GM21515 (cell line): ENCODE measurements around the gene CALR3.
"Not testable (repeated sequence)": the region's sequence is repeated elsewhere in the genome, so short reads cannot be mapped to it uniquely, and the experiment has no call there.

Source experiments
- ATAC-seq: cut with Tn5 transposase; IDR thresholded peaks from one replicate; pipeline ENCODE4 v1.9.1; 2021; ENCODE audit not compliant: unreplicated experiment

Gene CALR3

DNA sequence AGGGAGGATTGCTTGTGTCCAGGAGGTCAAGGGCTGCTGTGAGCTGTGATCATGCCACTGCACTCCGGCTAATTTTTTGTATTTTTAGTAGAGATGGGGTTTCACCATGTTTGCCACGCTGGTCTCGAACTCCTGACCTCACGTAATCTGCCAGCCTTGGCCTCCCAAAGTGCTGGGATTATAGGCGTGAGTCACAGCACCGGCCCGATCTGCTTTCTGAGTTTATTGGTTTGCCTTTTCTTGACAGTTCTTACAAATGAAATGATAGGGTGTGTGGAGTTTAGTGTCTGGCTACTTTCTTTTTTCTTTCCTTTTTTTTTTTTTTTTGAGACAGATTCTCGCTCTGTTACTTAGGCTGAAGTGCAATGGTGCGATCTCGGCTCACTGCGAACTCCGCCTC is 1.1 kb upstream of the CALR3 start:
- no peak for ATAC-seq

DNA sequence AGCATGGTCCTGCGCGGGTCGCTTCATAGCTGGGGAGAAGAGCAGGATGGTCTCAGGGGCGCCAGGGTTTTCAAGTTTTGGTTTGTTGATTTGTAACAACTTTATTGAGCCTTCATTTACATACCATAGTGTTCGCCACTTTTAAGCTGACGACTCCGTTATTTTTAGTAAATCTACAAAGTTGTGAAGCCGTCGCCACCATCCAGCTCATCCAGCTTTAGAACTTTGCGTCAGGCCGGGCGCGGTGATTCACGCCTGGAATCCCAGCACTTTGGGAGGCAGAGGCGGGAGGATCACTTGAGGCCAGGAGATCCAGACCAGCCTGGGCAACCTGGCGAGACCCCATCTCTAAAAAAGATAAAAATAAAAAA is 631 bp upstream of the CALR3 start:
- ATAC-seq, result no peak

DNA sequence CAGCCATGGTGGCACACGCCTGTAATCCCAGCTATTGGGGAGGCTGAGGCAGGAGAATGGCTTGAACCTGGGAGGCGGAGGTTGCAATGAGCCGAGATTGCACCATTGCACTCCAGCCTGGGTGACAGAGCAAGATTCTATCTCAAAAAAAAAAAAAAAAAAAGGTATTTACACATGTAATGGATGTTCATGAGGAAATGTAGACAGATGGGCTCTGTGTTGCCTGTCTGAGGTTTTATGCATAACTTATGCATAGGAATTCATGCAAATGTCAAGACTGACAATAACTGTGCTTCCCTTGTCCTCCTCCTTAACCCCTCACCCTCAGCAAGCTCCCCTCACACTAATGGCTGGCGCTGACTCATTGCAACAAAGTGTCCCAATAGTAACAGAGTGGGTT is 9.5 kb downstream of the CALR3 start:
- ATAC-seq, result not testable (repeated sequence)

DNA sequence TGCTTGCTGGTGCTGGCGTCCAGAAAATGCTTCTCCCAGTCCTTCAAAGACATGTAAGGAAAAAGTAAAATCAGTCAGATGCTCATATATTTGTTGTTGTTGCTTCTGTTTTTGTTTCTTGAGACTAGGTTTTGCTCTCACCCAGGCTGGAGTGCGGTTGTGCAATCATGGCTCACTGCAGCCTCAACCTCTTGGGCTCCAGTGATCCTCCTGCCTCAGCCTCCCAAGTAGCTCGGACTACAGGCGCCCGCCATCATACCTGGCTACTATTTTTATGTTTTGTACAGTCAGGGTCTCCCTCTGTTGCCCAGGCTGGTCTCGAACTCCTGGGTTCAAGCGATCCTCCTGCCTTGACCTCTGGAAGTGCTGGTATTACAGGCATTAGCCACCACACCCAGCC is 13.2 kb downstream of the CALR3 start:
- no peak for ATAC-seq

DNA sequence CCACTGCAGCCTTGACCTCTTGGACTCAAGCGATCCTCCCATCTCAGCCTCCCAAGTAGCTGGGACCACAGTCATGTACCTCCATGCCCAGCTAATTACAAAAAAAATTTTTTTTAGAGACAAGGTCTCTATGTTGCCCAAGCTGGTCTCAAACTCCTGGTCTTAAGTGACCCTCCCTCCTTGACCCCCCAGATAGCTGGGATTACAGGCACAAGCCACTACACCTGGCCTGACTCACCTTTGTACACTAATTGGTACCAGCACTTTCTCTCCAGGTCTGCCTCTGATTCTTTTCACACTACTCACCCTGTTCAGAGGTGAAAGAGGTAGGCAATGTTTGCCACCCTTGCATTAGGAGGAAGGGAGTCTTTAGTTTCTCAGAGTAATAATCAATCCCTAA is 18.7 kb downstream of the CALR3 start:
- ATAC-seq, result no peak

DNA sequence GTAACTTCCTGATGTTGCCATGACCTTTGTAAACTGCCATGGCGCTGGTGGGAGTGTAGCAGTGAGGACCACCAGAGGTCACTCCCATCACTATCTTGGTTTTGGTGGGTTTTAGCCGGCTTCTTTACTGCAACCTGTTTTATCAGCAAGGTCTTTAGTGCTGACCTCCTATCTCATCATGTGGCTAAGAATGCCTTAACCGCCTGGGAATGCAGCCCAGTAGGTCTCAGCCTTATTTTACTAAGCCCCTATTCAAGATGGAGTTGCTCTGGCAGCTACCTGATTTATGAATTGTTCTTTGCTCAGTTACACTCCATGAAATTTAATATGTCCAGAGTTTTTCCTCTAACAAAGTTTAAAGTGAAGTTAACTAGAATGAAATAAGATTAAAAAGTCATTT is 19.6 kb downstream of the CALR3 start:
- ATAC-seq, result no peak

DNA sequence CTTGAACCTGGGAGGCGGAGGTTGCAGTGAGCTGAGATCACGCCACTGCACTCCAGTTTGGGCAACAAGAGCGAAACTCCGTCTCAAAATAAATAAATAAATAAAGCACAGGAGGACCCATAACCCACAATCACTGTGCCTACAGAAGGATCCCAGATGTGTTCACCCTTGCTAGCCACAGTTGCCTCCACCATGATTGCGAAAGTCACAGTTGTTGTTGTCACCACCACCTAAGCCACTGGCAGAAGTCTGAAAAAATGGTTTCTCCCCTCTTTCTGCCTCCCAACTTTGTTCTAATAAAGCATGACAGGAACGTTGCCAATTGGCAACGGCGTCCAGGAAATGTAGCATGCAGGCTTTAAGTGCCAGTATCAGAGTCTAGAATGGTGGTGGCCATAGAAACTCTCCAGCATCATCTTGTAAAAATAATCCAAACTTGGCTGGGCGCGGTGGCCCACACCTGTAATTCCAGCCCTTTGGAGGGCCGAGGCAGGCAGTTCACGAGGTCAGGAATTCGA is 22.0 kb downstream of the CALR3 start:
- ATAC-seq, result no peak

DNA sequence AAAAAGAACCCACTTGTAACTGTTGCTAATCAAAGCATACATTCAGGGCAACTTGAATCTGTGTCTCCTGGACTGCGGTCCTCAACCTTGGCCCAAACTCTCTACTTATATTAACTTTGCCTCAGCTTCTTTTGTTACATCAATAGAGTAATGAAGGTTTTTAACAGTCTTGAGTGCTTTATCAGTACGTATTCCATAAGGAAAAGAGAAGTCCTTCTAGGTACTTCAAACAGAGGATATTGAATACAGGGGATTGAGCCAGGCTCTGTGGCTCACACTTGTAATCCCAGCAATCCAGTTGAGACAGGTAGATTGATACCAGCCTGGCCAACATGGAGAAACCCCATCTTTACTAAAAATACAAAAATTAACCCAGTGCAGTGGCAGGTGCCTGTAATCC is 23.0 kb downstream of the CALR3 start:
- no peak for ATAC-seq

DNA sequence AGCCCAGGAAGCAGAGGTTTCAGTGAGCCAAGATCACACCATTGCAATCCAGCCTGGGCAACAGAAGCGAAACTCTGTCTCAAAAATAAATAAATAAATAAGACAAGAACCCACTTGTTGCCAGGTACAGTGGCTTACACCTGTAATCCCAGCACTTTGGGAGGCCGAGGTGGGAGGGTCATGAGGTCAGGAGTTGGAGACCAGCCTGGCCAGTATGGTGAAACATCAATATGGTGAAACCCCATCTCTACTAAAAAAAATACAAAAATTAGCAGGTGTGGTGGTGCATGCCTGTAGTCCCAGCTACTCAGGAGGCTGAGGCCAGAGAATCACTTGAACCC is 23.4 kb downstream of the CALR3 start:
- not testable (repeated sequence) for ATAC-seq

DNA sequence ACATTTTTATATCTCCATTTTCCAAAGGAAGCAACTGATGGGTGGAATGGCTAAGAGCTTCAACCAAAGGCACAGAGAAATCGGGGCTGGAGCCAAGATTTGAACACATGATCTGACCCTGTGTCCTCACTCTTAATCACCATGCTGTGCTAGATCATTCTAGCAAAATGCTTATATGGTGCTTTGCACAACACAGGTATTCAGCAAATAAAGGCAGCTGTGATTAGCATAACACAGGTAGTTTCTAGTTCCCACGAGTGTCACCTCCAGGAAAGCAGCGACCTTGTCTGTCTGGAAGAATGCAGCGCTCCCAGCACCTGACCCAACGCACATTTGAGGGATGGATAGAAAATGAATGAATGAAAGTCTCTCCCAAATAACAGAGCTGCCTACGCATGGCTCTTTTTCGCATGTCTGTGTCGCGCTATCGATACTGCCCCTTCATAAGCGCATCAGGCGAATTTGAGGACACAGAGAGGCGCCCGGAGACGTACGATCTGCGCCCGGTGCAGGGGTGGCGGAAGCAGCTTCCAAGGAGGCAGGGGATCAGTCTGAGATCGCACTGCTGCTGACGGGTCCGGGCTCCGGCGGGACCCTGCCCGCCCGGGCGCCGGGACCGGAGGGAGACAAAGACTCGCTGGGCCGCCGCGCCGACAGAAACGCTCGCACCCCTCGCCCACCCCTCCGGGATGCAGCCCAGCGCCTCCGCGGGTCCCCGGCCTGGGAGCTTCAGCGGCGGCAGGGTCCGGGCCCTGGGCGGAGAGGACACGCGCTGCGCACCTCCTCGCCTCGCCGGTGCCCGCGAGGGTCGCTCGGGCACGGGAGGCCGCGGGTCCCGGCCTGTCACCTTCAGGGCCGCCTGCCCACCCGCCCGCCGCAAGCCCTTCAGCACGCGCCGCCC is 24.8 kb downstream of the CALR3 start:
- peak; percentile 31 for ATAC-seq

DNA sequence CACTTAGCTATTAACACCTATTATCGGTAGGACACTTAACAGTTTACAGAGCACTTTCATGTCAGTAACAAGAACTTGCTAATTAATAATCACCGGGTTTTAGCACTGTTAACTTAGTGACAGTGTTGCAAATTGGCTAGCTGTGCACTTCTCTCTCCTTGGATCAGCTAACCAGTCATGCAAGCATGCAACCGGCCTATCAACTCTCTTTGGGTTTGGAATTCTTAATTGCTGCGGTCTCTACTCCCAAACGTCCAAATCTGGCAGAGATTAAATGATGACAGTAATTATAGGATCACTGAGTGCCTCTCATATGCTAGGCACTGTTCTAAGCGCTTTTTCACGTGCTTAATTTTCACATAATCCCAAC is 25.4 kb downstream of the CALR3 start:
- no peak for ATAC-seq

DNA sequence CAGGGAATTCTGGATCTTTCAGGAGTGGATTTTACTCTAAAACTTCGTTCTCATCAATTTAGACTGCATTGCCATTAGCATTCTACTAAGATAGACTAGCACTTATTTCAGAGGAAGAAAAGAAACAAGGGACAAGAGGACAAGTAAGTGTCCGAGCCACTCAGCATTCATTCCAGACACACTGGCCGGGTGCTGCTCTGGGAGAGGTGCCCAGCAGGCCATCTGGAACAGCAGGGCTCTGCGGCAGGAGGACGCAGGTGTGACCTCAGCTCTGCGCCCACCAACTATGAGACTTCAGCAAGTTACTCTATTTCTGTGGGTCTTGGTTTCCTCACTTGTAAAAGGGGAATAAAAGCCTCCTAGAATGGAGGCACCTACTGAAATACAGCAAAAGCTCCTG is 28.4 kb downstream of the CALR3 start:
- no peak for ATAC-seq

DNA sequence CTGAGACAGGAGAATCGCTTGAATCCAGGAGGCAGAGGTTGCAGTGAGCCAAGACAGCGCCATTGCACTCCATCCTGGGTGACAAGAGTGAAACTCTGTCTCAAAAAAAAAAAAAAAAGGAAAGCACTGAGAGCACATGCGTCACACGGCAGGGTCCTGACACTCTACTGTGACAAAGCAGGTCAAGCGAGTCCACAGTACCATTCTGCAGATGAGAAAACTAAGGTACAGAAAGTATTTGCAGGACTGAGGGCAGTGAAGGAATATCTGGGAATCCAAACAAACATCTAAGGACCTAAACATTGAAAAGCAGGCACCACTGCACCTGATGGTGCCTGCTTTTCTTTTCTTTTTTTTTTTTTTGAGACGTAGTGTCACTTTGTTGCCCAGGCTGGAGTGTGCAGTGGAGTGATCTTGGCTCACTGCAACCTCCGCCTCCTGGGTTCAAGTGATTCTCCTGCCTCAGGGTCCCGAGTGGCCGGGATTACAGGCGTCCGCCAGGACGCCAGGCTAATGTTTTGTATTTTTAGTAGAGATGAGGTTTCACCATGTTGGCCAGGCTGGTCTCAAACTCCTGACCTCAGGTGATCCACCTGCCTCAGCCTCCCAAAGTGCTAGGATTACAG is 29.1 kb downstream of the CALR3 start:
- ATAC-seq, result not testable (repeated sequence)

DNA sequence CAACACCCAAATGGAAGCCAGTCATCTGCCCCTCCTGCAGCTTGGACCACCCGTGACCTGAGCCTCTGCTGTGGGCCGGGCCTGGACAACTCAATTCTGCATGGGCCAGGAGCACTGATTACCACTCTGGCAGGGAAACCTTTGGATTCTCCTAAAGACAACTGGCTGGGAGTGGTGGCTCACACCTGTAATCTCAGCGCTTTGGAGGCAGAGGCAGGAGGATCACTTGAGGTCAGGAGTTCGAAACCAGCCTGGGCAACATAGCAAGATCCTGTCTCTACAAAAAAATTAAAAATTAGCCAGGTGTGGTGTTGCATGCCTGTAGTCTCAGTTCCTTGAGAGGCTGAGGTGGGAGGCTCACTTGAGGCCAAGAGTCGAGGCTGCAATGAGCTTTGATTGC is 30.7 kb downstream of the CALR3 start:
- ATAC-seq, result no peak

DNA sequence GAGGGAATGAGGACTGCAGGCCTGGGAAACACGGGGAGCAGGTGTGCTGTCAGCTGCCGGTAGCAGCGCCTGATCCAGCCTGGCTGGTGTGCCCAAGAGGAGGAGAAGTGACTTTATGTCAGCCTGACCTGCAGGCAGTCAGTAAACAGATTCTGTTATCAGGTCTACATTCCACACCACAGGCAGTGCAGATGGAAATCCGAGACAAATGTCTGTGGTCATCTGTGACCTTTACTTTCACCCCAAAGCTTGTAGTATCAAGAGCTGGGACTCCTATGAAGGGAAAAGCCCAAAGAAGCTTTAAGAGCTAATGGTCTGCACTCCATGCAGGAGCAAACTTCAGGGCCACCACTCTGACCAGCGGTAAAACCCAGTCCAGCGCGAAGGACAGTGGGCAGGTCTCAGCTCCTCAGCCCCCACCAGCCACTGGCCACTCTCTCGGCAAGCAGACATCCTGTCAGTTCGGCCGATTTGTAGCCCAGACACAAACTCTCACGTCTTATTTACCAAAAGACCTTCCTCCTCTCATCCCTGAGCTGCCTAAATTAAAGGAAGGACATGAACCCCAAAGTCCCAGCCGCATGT is 31.9 kb downstream of the CALR3 start:
- ATAC-seq, result no peak

DNA sequence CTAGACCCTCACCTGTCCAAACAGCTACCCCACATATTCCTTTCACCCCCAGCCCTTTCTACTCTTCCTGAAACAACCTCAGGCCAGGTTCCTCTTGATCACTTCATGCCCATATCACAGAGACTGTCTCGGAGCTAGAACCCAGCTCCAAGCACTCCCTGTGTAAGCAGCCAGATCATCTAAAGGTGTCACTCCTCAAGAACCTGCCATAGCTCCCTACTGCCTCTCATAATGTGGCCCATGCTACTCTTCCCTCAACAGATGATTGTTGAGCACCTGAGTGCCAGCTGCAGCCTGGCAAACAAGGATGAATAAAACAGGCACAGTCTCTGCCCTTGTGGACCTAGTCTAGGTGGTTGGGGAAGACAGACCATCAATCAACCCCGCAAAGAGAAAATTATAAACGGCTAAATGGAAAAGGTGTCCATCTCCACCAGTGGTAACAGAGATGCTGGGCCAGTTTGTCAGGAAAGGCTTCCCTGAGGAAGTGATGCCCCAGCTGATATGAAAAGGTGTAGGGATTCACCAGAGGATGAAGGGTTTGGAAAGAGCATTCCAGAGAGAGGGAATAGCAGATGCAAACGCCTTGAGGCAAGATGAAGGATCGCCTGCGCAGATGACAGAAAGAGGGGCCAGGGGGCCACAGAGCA is 32.5 kb downstream of the CALR3 start:
- ATAC-seq, result no peak

DNA sequence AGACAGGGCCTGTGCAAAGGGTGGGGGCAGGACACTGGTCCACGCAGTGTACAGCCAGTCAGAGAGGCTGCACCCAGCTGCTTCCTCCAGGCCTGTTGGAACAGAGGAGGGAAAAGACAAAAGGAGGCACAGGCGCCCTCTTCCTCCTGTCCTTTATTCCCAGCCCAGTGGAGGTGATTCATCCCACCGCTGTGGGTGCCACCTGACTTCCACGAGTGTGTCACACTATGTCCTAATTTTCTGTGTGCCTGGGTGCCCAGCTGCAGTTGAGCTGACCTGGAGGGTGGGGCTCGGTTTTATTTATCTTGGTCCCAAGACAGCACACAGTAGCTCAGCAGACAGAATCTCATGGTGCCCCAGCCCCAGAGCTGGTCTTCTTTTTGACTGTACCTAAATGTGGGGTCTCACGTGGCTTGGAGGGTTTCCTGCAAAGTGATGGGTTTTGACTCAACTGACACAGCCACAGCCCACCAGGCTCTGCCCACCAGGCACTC is 33.2 kb downstream of the CALR3 start:
- no peak for ATAC-seq

DNA sequence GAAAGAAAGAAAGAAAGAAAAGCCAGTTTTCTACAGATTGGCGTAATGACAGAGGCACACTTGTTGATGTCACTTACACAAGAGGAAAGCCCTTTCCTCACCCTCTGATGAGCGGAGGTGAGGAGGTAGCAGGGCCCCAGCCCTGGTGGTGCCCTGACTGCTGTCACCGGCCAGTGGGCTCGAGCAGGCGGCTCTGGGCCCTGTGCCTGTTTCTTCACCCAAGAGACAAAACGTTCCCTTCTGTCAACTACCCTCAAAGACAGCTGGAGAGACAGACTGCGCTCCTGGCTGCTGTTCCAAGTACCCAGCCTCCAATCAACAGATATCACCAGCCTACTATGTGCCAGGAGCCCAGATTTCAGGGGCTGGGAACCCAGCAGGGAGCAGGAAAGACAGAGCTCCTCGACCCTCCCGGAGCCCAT is 34.3 kb downstream of the CALR3 start:
- no peak for ATAC-seq

DNA sequence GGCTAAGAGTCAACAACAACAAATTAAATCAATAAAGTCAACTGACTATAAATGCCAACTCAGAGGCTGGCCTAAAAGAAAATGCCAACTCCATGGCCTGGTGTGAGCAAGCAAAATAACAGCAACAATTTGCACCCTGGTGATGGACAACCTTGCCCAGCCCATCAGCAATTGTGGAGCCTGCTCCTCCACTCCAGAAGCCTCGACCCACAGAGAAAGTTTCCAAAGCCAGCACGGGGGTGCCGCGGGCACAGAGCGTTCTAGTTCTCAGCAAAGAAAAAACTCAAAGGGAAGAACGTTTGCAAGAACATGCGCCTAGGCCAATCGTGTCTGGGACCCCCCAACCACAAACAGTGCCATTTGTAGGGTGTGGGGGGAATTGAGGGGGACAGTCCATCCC is 35.5 kb downstream of the CALR3 start:
- no peak for ATAC-seq

DNA sequence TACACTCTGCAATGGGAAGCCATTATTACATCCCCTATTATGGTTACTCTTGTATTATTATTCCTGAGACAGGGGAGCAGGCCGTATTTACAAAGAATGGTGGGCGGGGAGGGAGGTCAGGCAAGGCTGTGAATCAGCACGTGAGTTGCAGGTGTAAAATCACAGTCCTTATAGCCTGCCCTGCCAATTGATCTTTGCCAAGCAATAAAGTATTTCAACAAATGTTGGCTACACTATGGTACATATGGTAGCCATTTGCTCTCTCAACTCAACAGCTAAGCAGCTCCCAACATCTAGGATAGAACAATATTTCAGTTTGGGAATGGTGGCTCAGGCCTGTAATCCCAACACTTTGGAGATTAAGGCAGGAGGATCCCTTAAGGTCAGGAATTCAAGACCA is 36.3 kb downstream of the CALR3 start:
- no peak for ATAC-seq
